Lower leg skin (tissue), 3 donors: Measurements from ENCODE around the gene ABCD1.

Experiments used
- POLR2A ChIP-seq, 2 donors: fragments of 450-650 bp; IDR thresholded peaks; one replicate each; pipeline ENCODE4 v1.6.1; 2016 to 2017; ENCODE audit warnings: antibody characterized with exemption in 2 of 2, mild to moderate bottlenecking in 1 of 2, moderate library complexity in 1 of 2
- TF ChIP-seq, protein P1 (sequence below), 3 donors: fragments of 450-650 bp; IDR thresholded peaks; one replicate each; pipeline ENCODE4 v1.5.1; 2016; ENCODE audit warnings: antibody characterized with exemption in 3 of 3, mild to moderate bottlenecking in 3 of 3, moderate library complexity in 2 of 3

DNA sequence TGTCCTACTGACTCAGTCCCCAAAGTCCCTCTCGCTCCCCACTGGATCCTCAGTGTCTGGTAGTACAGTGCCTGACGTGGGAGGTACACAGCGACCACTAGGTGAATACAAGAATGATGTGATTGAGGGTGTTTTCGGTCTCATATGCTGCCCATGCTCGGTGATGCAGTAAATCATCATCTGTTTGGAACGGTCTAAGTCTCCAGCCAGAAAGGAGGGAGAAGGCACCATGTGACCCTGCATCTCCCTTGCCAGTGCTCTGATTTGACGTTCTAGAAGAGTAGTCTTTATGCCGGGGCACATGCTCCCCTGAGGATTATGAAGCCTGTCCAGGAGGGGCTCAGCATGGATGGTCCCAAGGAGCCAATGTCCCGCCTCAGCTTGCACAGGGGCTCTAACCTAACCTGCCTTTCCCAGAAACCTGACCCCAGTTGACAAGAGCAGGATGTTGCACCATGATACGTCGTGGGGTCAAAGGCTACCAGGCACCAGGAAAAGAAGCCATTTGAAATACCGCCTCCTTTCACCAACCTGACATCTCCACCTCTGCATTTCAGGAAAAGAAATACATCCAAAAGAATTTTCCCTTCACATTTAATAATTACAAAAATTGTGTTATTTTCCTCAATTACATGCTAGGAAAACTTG, 25.6 kb downstream of the ABCD1 start:
- TF ChIP-seq, protein P1, sequence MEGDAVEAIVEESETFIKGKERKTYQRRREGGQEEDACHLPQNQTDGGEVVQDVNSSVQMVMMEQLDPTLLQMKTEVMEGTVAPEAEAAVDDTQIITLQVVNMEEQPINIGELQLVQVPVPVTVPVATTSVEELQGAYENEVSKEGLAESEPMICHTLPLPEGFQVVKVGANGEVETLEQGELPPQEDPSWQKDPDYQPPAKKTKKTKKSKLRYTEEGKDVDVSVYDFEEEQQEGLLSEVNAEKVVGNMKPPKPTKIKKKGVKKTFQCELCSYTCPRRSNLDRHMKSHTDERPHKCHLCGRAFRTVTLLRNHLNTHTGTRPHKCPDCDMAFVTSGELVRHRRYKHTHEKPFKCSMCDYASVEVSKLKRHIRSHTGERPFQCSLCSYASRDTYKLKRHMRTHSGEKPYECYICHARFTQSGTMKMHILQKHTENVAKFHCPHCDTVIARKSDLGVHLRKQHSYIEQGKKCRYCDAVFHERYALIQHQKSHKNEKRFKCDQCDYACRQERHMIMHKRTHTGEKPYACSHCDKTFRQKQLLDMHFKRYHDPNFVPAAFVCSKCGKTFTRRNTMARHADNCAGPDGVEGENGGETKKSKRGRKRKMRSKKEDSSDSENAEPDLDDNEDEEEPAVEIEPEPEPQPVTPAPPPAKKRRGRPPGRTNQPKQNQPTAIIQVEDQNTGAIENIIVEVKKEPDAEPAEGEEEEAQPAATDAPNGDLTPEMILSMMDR (IDR thresholded peaks at IDR 0.05) = no peak
- TF ChIP-seq POLR2A (IDR thresholded peaks at IDR 0.05) = no peak
